MM.1S (cell line): ENCODE measurements around the gene ZBTB22.
A peak's percentile ranks its signal among the peaks of the same experiment; 100 is the strongest.
"Not testable (repeated sequence)": the region's sequence is repeated elsewhere in the genome, so short reads cannot be mapped to it uniquely, and the experiment has no call there.

Experiments used
- DNase-seq: peaks from one replicate; pipeline ENCODE4 v3.0.0-alpha.2; 2015
- H2AFZ ChIP-seq: fragments of 300-600 bp; sonication (generic); 2 replicates; pipeline ENCODE4 v1.6.0; 2016; ENCODE audit warnings: antibody characterized with exemption, low read length
- H3F3A ChIP-seq: fragments of 300-600 bp; sonication (generic); 2 replicates; pipeline ENCODE4 v1.6.1; 2016; ENCODE audit warnings: mild to moderate bottlenecking, antibody characterized with exemption, low read length, moderate library complexity, mixed read lengths; ENCODE audit not compliant: insufficient read depth
- H3K27ac ChIP-seq: fragments of 300-600 bp; sonication (generic); 2 replicates; pipeline ENCODE4 v1.5.1; 2016; ENCODE audit warnings: mild to moderate bottlenecking, low read length
- H3K27me3 ChIP-seq: fragments of 300-600 bp; sonication (generic); replicated peaks from 2 replicates; pipeline ENCODE4 v1.6.0; 2016; ENCODE audit warnings: low read length; ENCODE audit not compliant: insufficient read depth
- H3K36me3 ChIP-seq: fragments of 300-600 bp; sonication (generic); replicated peaks from 2 replicates; pipeline ENCODE4 v1.6.1; 2016; ENCODE audit warnings: mild to moderate bottlenecking, low read length, mixed read lengths; ENCODE audit not compliant: insufficient read depth
- H3K4me1 ChIP-seq: fragments of 300-600 bp; sonication (generic); 2 replicates; pipeline ENCODE4 v1.6.1; 2016; ENCODE audit warnings: low read length, mixed read lengths
- H3K4me2 ChIP-seq: fragments of 300-600 bp; sonication (generic); 2 replicates; pipeline ENCODE4 v1.6.0; 2016; ENCODE audit warnings: low read depth, low read length
- H3K4me3 ChIP-seq: fragments of 300-600 bp; sonication (generic); 2 replicates; pipeline ENCODE4 v1.5.1; 2016; ENCODE audit warnings: low read length, mixed read lengths
- H3K79me2 ChIP-seq: fragments of 300-600 bp; sonication (generic); 2 replicates; pipeline ENCODE4 v1.6.1; 2016; ENCODE audit warnings: mixed run types, low read length, mixed read lengths
- H3K9ac ChIP-seq: fragments of 300-600 bp; sonication (generic); 2 replicates; pipeline ENCODE4 v1.6.1; 2016; ENCODE audit warnings: low read length, mixed read lengths
- H3K9me2 ChIP-seq: fragments of 300-600 bp; sonication (generic); replicated peaks from 2 replicates; pipeline ENCODE4 v1.6.1; 2016; ENCODE audit warnings: mild to moderate bottlenecking, low read length, mixed read lengths; ENCODE audit not compliant: insufficient read depth
- H3K9me3 ChIP-seq: fragments of 300-600 bp; sonication (generic); replicated peaks from 2 replicates; pipeline ENCODE4 v1.6.1; 2016; ENCODE audit warnings: mild to moderate bottlenecking, low read length, mixed read lengths; ENCODE audit not compliant: insufficient read depth
- H4K20me1 ChIP-seq: fragments of 300-600 bp; sonication (generic); 2 replicates; pipeline ENCODE4 v1.6.1; 2016; ENCODE audit warnings: mild to moderate bottlenecking, low read length, moderate library complexity, mixed read lengths; ENCODE audit not compliant: insufficient read depth
- EZH2 ChIP-seq: fragments of 300-600 bp; sonication (generic); optimal IDR thresholded peaks from 2 replicates; pipeline ENCODE3; 2017; ENCODE audit warnings: low read depth, mild to moderate bottlenecking, antibody characterized with exemption, low read length, mixed read lengths
- EZH2phosphoT487 ChIP-seq: fragments of 300-600 bp; sonication (generic); IDR thresholded peaks from 2 replicates; pipeline ENCODE4 v1.6.1; 2018; ENCODE audit warnings: antibody characterized with exemption, low read length
- TF ChIP-seq, protein P1 (sequence below): fragments of 300-600 bp; sonication (generic); IDR thresholded peaks from 2 replicates; pipeline ENCODE4 v1.5.1; 2016; ENCODE audit warnings: antibody characterized with exemption, low read length, mixed read lengths

ZBTB22 gene

DNA sequence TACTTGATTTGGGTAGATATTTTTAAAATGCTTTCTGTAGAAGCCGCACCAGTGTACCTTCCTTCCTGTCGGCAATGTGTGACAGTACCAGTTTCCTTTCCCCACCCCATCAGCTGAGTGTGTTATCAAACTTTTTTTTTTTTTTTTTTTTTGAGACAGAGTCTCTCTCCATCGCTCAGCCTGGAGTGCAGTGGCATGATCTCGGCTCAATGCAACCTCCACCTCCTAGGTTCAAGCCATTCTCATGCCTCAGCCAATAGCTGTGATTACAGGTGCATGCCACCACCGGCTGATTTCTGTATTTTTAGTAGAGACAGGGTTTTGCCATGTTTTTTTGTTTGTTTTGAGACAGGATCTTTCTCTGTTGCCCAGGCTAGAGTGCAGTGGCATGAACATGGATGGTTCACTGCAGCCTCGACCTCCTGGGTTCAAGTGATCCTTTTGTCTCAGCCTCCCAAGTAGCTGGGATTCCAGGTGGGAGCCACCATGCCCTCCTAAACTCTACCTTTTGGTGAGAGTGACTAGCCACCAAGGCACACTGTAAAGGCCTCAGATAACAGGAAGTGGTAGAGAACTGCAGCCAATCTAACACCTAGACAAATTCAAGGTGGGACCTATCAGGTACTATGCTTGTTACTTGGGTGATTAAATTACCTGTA, 26.5 kb upstream of the ZBTB22 start:
- H3F3A ChIP-seq = peaks cover 22% of the 10 kb centered on the region
- H3K9me3 ChIP-seq = no peaks in the 10 kb centered on the region
- H4K20me1 ChIP-seq = no peaks in the 10 kb centered on the region
- H3K36me3 ChIP-seq = no peaks in the 10 kb centered on the region
- H3K79me2 ChIP-seq = no peaks in the 10 kb centered on the region
- no peaks in the 10 kb centered on the region for H3K27me3 ChIP-seq
- H3K27ac ChIP-seq = peak overlapping the region; percentile 93
- peak; percentile 85 for DNase-seq
- H3K4me3 ChIP-seq = peak overlapping the region; percentile 3; the same call in 1 of the 2 replicates
- no peaks in the 10 kb centered on the region for H3K9me2 ChIP-seq
- H3K9ac ChIP-seq = peak overlapping the region; percentile 45
- no peak for TF ChIP-seq EZH2
- TF ChIP-seq, protein P1, sequence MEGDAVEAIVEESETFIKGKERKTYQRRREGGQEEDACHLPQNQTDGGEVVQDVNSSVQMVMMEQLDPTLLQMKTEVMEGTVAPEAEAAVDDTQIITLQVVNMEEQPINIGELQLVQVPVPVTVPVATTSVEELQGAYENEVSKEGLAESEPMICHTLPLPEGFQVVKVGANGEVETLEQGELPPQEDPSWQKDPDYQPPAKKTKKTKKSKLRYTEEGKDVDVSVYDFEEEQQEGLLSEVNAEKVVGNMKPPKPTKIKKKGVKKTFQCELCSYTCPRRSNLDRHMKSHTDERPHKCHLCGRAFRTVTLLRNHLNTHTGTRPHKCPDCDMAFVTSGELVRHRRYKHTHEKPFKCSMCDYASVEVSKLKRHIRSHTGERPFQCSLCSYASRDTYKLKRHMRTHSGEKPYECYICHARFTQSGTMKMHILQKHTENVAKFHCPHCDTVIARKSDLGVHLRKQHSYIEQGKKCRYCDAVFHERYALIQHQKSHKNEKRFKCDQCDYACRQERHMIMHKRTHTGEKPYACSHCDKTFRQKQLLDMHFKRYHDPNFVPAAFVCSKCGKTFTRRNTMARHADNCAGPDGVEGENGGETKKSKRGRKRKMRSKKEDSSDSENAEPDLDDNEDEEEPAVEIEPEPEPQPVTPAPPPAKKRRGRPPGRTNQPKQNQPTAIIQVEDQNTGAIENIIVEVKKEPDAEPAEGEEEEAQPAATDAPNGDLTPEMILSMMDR = no peak
- TF ChIP-seq EZH2phosphoT487 = no peak
- peak overlapping the region; percentile 35; the same call in 1 of the 2 replicates for H2AFZ ChIP-seq
- H3K4me2 ChIP-seq = peak overlapping the region; percentile 96
- H3K4me1 ChIP-seq = peaks cover 22% of the 10 kb centered on the region

DNA sequence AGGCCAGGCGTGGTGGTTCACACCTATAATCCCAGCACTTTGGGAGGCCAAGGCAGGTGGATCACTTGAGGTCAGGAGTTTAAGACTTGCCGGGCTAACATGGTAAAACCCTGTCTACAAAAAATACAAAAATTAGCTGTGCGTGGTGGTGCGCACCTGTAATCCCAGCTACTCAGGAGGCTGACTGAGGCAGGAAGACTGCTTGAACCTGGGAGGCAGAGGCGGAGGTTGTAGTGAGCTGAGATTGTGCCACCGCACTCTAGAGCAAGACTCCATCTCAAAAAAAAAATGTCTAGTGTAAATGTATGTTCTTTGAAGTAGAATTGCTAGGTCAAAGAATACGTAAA, 26.0 kb upstream of the ZBTB22 start:
- not testable (repeated sequence) for H3K9me3 ChIP-seq, H4K20me1 ChIP-seq, H3K4me3 ChIP-seq, H3K36me3 ChIP-seq, H3K27me3 ChIP-seq, H3K79me2 ChIP-seq, H3K9me2 ChIP-seq, DNase-seq
- H2AFZ ChIP-seq = peak overlapping the region; percentile 52
- peak overlapping the region; percentile 38; the same call in 1 of the 2 replicates for H3K9ac ChIP-seq
- H3K27ac ChIP-seq = peak overlapping the region; percentile 93
- H3K4me2 ChIP-seq = peak overlapping the region; percentile 96; the same call in 1 of the 2 replicates
- peaks cover 22% of the 10 kb centered on the region for H3K4me1 ChIP-seq
- peaks cover 22% of the 10 kb centered on the region for H3F3A ChIP-seq

DNA sequence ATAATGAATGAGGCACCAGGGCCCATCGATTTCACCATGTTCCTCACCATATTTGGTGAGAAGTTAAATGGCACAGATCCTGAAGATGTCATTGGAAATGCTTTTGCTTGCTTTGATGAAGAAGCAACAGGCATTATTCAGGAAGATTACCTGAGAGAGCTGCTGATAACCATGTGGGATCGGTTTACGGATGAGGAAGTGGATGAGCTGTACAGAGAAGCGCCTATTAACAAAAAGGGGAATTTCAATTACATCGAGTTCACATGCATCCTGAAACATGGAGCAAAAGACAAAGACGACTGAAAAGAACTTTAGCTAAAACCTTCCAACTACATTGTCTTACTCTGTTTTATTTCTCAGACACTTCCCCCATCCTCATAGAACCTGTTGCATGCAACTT, 21.6 kb upstream of the ZBTB22 start:
- no peak for DNase-seq
- Histone ChIP-seq H4K20me1 (no peaks in the 10 kb centered on the region), H3K4me2 (no peak overlapping the region), H3K9ac (no peak overlapping the region), H3K27ac (no peak overlapping the region), H3K36me3 (no peaks in the 10 kb centered on the region), H3F3A (peaks cover 9% of the 10 kb centered on the region), H3K79me2 (no peaks in the 10 kb centered on the region), H3K27me3 (no peaks in the 10 kb centered on the region), H3K4me1 (peaks cover 11% of the 10 kb centered on the region), H2AFZ (no peak overlapping the region), H3K4me3 (no peak overlapping the region), H3K9me3 (no peaks in the 10 kb centered on the region), H3K9me2 (no peaks in the 10 kb centered on the region)
- TF ChIP-seq, protein P1 = no peak
- TF ChIP-seq EZH2phosphoT487 = no peak
- TF ChIP-seq EZH2 = no peak

DNA sequence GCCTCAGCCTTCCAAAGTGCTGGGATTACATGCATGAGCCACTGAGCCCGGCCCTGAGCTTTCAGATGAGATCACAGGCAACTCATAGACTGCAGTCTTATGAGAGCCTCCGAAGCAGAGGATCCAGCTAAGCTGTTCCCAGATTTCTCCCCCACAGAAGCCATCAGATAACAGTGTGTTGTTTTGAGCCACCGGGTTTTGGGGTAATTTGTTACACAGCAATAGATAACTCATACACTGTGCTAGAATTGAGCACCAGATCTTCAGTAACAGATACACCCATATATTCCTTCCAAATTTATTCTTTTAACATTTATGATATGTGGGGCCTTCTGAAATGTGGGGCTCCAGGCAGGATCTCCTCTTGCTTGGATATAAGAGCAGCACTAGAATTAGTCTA, 19.0 kb upstream of the ZBTB22 start:
- Histone ChIP-seq H3K9me2 (no peaks in the 10 kb centered on the region), H3K4me2 (no peak overlapping the region), H3K36me3 (no peaks in the 10 kb centered on the region), H3K27ac (no peak overlapping the region), H3K79me2 (no peaks in the 10 kb centered on the region), H3K27me3 (no peaks in the 10 kb centered on the region), H3F3A (no peaks in the 10 kb centered on the region), H3K9me3 (no peaks in the 10 kb centered on the region), H3K4me1 (no peaks in the 10 kb centered on the region), H2AFZ (no peak overlapping the region), H3K4me3 (no peak overlapping the region), H3K9ac (no peak overlapping the region), H4K20me1 (no peaks in the 10 kb centered on the region)
- DNase-seq = no peak
- no peak for TF ChIP-seq EZH2
- TF ChIP-seq EZH2phosphoT487 = no peak
- TF ChIP-seq, protein P1 = no peak
